Activated CD4-positive, alpha-beta memory T cell treated with anti-CD3 and anti-CD28 coated beads, Interleukin-2, amount 10 ng/mL, durations not matched to agents 7 days and 5 days (primary cell): ENCODE measurements around the gene HS3ST6. TPM values are rescaled to one million over a fixed set of nuclear protein-coding genes. Genes with fewer than 3 reads are reported as not detected.
A peak's percentile ranks its signal among the peaks of the same experiment; 100 is the strongest.
"Not testable (repeated sequence)": the region's sequence is repeated elsewhere in the genome, so short reads cannot be mapped to it uniquely, and the experiment has no call there.

ENCODE experiments used
- CTCF ChIA-PET: fragments of 350-600 bp; sonication (Branson Sonifier 250); formaldehyde crosslinking; loops from one replicate; lab custom pipeline; 2021; ENCODE audit warnings: antibody characterized with exemption, inconsistent platforms; lab: Charles Lee
- POLR2A ChIA-PET: fragments of 350-600 bp; sonication (Branson Sonifier 250); formaldehyde crosslinking; loops from one replicate; lab custom pipeline; 2021; ENCODE audit warnings: antibody characterized with exemption; lab: Charles Lee
- DNase-seq: peaks from one replicate; pipeline ENCODE4 v3.0.0-alpha.2; 2020
- H3K27ac Mint-ChIP-seq: one replicate; pipeline ENCODE4 v1.8.0; 2021; ENCODE audit warnings: mild to moderate bottlenecking, mixed read lengths
- H3K27me3 Mint-ChIP-seq: one replicate; pipeline ENCODE4 v1.8.0; 2021; ENCODE audit warnings: mixed read lengths
- H3K36me3 Mint-ChIP-seq: one replicate; pipeline ENCODE4 v1.8.0; 2021; ENCODE audit warnings: low read depth, mixed read lengths
- H3K4me1 Mint-ChIP-seq: one replicate; pipeline ENCODE4 v1.8.0; 2021; ENCODE audit warnings: mixed read lengths
- H3K4me3 Mint-ChIP-seq: one replicate; pipeline ENCODE4 v1.8.0; 2021; ENCODE audit warnings: mild to moderate bottlenecking, mixed read lengths
- H3K9me3 Mint-ChIP-seq: one replicate; pipeline ENCODE4 v1.8.0; 2021; ENCODE audit warnings: mixed read lengths
- total RNA-seq, 2 experiments: library from RNA; stranded (reverse); gene quantifications; one replicate each; pipeline ENCODE4 v1.2.3, GENCODE V29; 2021

HS3ST6 gene
- total RNA-seq, 2 experiments from 2014 or later = not detected

DNA sequence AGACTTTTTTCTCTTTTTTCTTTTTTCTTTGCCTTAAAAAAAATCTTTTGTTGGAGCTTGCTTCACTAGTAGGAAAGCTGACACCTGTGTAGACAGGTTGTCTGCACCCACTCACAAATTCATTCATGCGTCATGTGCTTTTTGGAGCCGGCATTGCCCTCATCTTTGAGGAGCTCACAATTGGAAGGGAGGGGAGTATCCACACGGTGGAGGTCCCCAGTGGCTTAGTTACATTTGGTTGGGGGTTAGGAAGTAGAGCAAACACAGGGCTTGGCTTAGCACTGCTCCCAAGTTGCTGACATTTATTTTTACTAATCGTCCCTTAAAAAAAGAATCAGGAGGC is 27.5 kb downstream of the HS3ST6 start:
- H3K27ac Mint-ChIP-seq = no peak overlapping the region
- ChIA-PET POLR2A (no interaction called here), CTCF (no interaction called here)
- DNase-seq = no peak
- no peaks in the 10 kb centered on the region for H3K4me1 Mint-ChIP-seq
- H3K36me3 Mint-ChIP-seq = no peaks in the 10 kb centered on the region
- no peaks in the 10 kb centered on the region for H3K9me3 Mint-ChIP-seq
- H3K4me3 Mint-ChIP-seq = no peak overlapping the region
- H3K27me3 Mint-ChIP-seq = peaks cover 16% of the 10 kb centered on the region

DNA sequence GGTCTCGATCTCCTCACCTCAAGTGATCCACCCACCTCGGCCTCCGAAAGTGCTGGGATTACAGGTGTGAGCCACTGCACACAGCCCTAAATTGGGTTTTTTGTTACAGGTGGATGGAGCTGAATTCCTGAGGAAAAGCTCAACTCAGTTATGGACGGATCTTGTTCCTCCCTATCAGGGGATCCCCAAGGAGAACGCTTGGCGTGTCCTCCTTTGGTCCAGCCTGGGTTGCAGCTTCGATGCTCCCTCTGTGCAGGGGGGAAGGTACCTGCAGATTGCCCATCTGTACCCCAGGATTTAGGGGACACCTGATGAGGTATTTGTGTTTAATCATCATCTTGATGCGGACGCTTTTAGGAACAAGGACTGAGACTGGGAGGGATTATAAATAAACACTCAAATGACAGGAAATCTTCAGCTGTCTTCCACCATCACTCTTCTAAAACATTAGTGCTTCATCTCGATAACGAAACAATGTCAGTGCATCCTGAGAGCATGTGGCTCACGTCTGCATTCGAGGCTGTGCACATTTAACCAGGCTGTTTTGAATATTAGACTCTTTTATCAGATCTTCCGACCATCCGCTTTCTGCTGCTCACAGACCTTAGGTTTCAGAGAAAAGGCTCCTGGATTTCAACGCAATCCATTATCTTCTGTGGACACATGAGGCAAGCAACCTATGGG is 28.0 kb downstream of the HS3ST6 start:
- ChIA-PET POLR2A (no interaction called here), CTCF (no interaction called here)
- H3K27me3 Mint-ChIP-seq = peaks cover 17% of the 10 kb centered on the region
- H3K4me1 Mint-ChIP-seq = no peaks in the 10 kb centered on the region
- H3K4me3 Mint-ChIP-seq = no peak overlapping the region
- no peak overlapping the region for H3K27ac Mint-ChIP-seq
- no peaks in the 10 kb centered on the region for H3K36me3 Mint-ChIP-seq
- H3K9me3 Mint-ChIP-seq = no peaks in the 10 kb centered on the region
- no peak for DNase-seq

DNA sequence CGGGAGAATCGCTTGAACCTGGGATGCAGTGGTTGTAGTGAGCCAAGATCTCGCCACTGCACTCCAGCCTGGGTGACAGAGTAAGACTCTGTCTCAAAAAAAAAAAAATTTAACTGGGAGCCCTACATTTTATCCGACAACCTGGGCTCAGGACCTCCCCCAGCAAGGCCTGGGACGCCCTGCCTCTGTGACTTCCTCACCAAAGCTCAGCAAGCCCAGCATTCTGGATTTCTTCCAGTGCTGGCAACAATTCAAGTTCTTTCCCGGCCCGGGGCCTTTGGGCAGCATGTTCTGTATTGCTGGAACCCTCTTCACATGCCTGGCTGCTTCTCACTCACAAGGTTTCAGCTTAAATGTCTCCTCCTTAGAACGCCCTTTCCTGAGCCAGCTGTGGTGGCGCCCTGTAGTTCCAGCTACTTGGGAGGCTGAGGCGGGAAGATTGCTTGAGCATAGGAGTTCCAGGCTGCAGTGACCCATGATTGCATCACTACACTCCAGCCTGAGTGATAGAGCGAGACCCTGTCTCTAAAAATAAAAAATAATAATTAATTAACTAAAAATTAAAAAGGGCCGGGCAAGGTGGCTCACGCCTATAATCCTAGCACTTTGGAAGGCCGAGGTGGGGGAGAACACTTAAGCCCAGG is 30.4 kb downstream of the HS3ST6 start:
- H3K36me3 Mint-ChIP-seq = no peaks in the 10 kb centered on the region
- H3K9me3 Mint-ChIP-seq = no peaks in the 10 kb centered on the region
- H3K27me3 Mint-ChIP-seq = peaks cover 21% of the 10 kb centered on the region
- no peak overlapping the region for H3K4me3 Mint-ChIP-seq
- ChIA-PET POLR2A (no interaction called here), CTCF (no interaction called here)
- H3K4me1 Mint-ChIP-seq = no peaks in the 10 kb centered on the region
- H3K27ac Mint-ChIP-seq = no peak overlapping the region
- no peak for DNase-seq

DNA sequence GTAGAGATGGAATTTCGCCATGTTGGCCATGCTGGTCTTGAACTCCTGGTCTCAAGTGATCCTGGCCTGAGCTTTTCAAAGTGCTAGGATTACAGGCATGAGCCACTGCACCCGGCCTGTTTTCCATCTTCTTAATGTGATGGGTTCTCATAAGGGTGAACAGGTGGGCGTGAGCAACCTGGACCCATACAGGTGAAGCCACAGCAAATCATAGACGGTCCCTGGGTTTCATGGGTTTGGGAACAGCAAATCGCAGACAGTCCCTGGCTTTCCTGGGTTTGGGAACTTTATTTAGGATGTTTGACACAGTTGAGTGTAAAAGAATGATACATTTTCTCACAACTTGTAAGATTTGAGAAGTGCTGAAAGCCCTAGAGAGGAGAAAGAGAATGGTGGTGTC is 33.3 kb downstream of the HS3ST6 start:
- Mint-ChIP-seq H3K27me3 (peaks cover 13% of the 10 kb centered on the region), H3K9me3 (no peaks in the 10 kb centered on the region), H3K4me1 (no peaks in the 10 kb centered on the region), H3K36me3 (no peaks in the 10 kb centered on the region), H3K27ac (no peak overlapping the region), H3K4me3 (no peak overlapping the region)
- ChIA-PET CTCF (interaction anchor here (1.3 kb wide), 1 partner anchor 9 kb away, joined by 4 read pairs; no protein-coding TSS in a partner anchor), POLR2A (no interaction called here)
- DNase-seq = no peak

DNA sequence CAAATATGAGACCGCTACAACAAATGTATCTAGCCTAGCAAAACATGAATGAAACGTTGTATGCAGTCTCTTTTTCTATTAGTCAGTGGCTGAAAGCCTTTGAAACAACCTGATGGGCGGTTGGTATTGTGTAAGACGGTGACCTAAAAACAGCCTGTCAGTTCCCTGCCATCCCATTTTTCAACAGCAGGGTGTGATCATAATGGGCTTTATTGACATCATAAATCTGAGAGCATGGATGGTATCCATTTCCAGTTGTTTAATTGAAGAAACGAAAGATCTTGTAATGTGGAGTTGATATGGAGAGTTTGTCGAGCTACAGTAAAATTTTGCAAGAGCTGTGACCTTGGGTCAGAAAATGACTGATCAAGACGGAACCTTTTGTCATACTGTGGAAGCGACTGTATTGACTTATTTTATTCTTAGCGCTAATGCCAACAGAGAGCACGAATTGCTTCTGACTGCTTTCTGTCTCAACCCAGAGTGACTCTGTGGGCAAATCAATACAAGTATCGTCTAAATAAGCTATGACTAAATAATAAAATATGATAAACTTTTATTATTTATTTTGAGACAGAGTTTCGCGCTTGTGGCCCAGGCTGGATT is 34.0 kb downstream of the HS3ST6 start:
- H3K4me1 Mint-ChIP-seq = no peaks in the 10 kb centered on the region
- POLR2A ChIA-PET = no interaction called here
- no peaks in the 10 kb centered on the region for H3K36me3 Mint-ChIP-seq
- DNase-seq = no peak
- H3K27ac Mint-ChIP-seq = no peak overlapping the region
- H3K4me3 Mint-ChIP-seq = no peak overlapping the region
- peaks cover 13% of the 10 kb centered on the region for H3K27me3 Mint-ChIP-seq
- H3K9me3 Mint-ChIP-seq = no peaks in the 10 kb centered on the region
- CTCF ChIA-PET = interaction anchor here (1.0 to 1.3 kb wide), 2 partner anchors 8 to 45 kb away, joined by 3 to 4 read pairs; no protein-coding TSS in a partner anchor

DNA sequence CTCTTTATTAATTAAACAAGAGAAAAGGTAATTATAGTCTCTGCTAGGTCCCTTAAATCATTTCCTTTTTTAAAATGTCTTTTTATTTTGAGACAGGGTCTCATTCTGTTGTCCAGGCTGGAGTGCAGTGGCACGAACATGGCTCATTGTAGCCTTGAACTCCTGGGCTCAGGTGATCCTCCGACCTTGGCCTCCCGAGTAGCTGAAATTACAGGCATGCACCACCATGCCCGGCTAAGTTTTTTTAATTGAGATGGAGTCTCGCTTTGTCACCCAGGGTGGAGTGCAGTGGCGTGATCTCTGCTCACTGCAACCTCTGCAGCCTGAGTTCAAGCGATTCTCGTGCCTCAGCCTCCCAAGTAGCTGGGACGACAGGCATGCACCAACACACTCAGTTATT is 37.0 kb downstream of the HS3ST6 start:
- peaks cover 18% of the 10 kb centered on the region for H3K27me3 Mint-ChIP-seq
- DNase-seq, POLR2A ChIA-PET, H3K4me1 Mint-ChIP-seq, H3K4me3 Mint-ChIP-seq, H3K27ac Mint-ChIP-seq, H3K9me3 Mint-ChIP-seq, CTCF ChIA-PET, H3K36me3 Mint-ChIP-seq: not testable (repeated sequence)

DNA sequence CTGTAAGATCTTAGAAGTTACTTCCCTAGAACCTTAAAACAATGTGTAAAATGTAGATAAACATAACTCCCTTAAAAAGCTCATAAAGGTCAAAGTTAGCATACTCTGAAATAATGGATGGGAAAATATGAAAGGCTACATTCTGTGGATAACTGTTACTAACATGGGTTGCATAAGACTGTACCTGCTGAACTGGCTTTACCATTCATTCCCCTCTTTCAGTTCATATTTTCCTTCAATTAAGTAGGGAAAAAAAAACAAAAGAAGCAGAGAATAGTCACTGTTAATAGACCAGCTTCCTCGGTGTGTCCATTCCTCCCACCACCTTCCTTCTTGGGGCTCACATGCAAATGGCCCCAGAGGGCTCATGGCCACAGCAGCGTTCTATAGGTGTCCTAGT is 38.7 kb downstream of the HS3ST6 start:
- ChIA-PET CTCF (interaction anchor here (4.2 kb wide), 1 partner anchor 17 kb away, joined by 15 read pairs; no protein-coding TSS in a partner anchor), POLR2A (no interaction called here)
- H3K9me3 Mint-ChIP-seq = no peaks in the 10 kb centered on the region
- no peak overlapping the region for H3K27ac Mint-ChIP-seq
- DNase-seq = no peak
- H3K36me3 Mint-ChIP-seq = no peaks in the 10 kb centered on the region
- H3K4me1 Mint-ChIP-seq = peaks cover 11% of the 10 kb centered on the region
- H3K27me3 Mint-ChIP-seq = peaks cover 19% of the 10 kb centered on the region
- H3K4me3 Mint-ChIP-seq = no peak overlapping the region

DNA sequence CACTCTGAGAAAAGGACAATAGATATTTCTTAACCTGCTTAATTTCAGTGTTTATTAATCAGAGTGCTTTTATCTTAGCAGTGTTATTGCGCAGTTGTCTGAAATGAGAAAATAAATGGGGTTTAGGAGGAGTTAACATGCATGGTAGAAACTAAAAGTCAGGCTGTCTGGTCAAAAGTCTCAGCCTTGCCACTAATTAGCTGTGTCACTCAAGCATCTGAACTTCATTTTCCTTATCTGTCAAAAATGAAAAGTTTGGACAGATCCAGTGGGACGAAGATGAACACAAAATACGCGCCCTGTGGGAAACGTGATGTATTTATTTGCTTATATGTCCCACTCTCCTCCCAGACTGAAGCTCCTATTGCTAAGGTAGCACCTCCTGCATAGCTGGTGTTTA is 40.0 kb downstream of the HS3ST6 start:
- Mint-ChIP-seq H3K27me3 (peaks cover 20% of the 10 kb centered on the region), H3K9me3 (no peaks in the 10 kb centered on the region), H3K27ac (no peak overlapping the region), H3K4me3 (no peak overlapping the region), H3K4me1 (peaks cover 11% of the 10 kb centered on the region), H3K36me3 (no peaks in the 10 kb centered on the region)
- CTCF ChIA-PET = interaction anchor here (4.2 kb wide), 1 partner anchor 15 kb away, joined by 15 read pairs; no protein-coding TSS in a partner anchor
- POLR2A ChIA-PET = no interaction called here
- no peak for DNase-seq

DNA sequence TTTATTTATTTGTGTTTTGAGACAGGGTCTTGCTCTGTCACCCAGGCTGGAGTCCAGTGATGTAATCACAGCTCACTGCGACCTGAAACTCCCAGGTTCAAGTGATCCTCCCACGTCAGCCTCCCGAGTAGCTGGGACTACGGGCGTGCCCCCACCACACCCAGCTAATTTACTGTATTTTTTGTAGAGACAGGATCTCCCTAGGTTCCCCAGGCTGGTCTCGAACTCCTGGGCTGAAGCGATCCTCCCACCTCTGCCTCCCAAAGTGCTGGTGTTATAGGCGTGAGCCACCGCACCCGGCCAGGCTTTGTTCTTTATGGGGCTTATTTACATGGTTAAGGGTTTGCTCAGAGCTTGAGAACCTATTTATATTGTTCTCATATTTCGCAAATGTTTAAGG is 40.4 kb downstream of the HS3ST6 start:
- ChIA-PET POLR2A (no interaction called here), CTCF (interaction anchor here (1.1 to 4.2 kb wide), 2 partner anchors 15 to 145 kb away, joined by 4 to 15 read pairs; no protein-coding TSS in a partner anchor)
- Mint-ChIP-seq H3K4me3 (no peak overlapping the region), H3K27ac (no peak overlapping the region), H3K36me3 (no peaks in the 10 kb centered on the region), H3K9me3 (no peaks in the 10 kb centered on the region), H3K4me1 (peaks cover 11% of the 10 kb centered on the region), H3K27me3 (peaks cover 20% of the 10 kb centered on the region)
- DNase-seq = no peak

DNA sequence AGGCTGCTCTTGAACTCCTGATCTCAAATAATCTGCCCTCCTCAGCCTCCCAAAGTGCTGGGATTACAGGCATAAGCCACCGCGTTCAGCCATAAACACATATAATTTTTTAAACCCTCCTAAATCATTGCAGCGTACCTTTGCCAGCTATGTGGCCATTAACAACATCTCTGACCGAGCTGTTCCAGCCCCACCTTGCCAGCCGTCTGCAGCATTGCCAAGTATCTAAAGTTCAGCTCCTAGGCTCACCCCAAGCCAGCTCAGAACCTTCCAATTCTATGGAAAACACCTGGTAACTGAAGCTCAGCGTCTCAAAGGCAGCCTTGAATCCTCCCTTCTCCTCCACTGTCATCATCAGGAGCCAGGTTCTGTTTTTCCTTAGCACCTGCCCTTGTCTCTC is 41.1 kb downstream of the HS3ST6 start:
- H3K9me3 Mint-ChIP-seq = no peaks in the 10 kb centered on the region
- CTCF ChIA-PET = interaction anchor here (0.6 to 4.2 kb wide), 3 partner anchors 14 to 1083 kb away, joined by 3 to 15 read pairs (median 4); no protein-coding TSS in a partner anchor
- H3K4me3 Mint-ChIP-seq = no peak overlapping the region
- peaks cover 14% of the 10 kb centered on the region for H3K4me1 Mint-ChIP-seq
- H3K27ac Mint-ChIP-seq = no peak overlapping the region
- no peak for DNase-seq
- peaks cover 26% of the 10 kb centered on the region for H3K27me3 Mint-ChIP-seq
- POLR2A ChIA-PET = no interaction called here
- no peaks in the 10 kb centered on the region for H3K36me3 Mint-ChIP-seq

DNA sequence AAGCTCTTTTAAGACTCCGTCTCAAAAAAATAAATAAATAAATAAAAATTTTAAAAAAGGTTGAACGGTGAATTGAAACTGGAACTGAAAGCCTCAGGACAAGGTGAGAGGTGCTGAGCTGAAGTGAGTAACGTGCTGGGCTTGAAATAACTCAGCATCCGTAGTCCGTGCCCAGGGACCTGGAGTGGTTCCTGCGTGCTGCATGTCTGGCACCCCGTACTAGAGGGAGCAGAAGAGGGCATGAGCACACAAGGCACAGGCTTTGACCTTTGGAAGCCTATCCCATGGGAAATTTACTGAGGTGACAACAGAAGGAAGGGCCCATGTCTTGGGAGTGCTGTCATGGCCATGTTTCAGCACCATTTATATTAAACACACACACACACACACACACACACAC is 41.7 kb downstream of the HS3ST6 start:
- Mint-ChIP-seq H3K4me3 (no peak overlapping the region), H3K27me3 (peaks cover 24% of the 10 kb centered on the region), H3K9me3 (no peaks in the 10 kb centered on the region), H3K27ac (no peak overlapping the region), H3K36me3 (no peaks in the 10 kb centered on the region), H3K4me1 (peaks cover 14% of the 10 kb centered on the region)
- CTCF ChIA-PET = interaction anchor here (1.0 to 4.2 kb wide), 4 partner anchors 8 to 146 kb away, joined by 3 to 15 read pairs (median 4); no protein-coding TSS in a partner anchor
- peak; percentile 44 for DNase-seq
- POLR2A ChIA-PET = no interaction called here

DNA sequence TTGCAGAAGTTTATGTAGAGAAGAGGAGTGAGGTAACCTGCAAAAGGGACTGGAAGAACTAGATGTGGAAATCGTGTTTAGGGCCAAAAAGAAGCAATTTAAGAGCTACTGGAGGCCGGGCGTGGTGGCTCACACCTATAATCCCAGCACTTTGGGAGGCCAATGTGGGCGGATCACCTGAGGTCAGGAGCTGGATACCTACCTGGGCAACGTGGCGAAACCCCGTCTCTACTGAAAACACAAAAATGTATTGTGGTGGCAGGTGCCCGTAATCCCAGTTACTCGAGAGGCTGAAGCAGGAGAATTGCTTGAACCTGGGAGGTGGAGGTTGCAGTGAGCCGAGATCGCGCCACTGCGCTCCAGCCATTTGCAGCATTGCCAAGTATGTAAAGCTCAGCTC is 42.1 kb downstream of the HS3ST6 start:
- CTCF ChIA-PET = interaction anchor here (1.0 to 4.2 kb wide), 3 partner anchors 9 to 53 kb away, joined by 3 to 15 read pairs (median 4); no protein-coding TSS in a partner anchor
- POLR2A ChIA-PET, DNase-seq, H3K36me3 Mint-ChIP-seq, H3K9me3 Mint-ChIP-seq, H3K4me3 Mint-ChIP-seq, H3K27ac Mint-ChIP-seq: not testable (repeated sequence)
- peaks cover 14% of the 10 kb centered on the region for H3K4me1 Mint-ChIP-seq
- peaks cover 24% of the 10 kb centered on the region for H3K27me3 Mint-ChIP-seq

DNA sequence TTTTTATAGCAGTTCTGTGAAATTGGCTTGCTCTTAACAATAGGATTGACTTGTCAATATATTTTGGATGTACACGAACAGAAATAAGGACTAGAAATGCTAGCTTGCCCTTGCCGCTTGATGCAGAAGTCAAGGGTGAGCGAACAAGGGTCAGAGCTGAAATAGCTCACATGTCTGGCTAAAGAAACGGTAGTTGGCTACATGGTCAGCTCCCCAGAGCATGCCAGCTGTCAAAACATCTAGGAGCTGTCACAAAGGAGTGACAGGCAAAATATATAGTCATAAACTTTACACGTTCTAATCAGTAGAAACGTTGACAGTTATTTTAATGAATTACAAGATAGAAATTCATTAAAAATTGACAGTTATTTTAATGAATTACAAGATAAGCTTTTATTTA is 43.4 kb downstream of the HS3ST6 start:
- H3K9me3 Mint-ChIP-seq = no peaks in the 10 kb centered on the region
- CTCF ChIA-PET = interaction anchor here (0.7 to 1.3 kb wide), 2 partner anchors 9 to 59 kb away, joined by 3 to 4 read pairs; no protein-coding TSS in a partner anchor
- H3K4me3 Mint-ChIP-seq = no peak overlapping the region
- H3K27me3 Mint-ChIP-seq = peaks cover 24% of the 10 kb centered on the region
- H3K27ac Mint-ChIP-seq = no peak overlapping the region
- no peaks in the 10 kb centered on the region for H3K36me3 Mint-ChIP-seq
- no peak for DNase-seq
- H3K4me1 Mint-ChIP-seq = peaks cover 14% of the 10 kb centered on the region
- POLR2A ChIA-PET = interaction anchor here (0.7 kb wide), 1 partner anchor 9 kb away, joined by 4 read pairs; no protein-coding TSS in a partner anchor
